Measurements from ENCODE around the gene CEP104. TPM values are rescaled to one million over a fixed set of nuclear protein-coding genes. Genes with fewer than 3 reads are reported as not detected.

CEP104 gene
- polyA plus RNA-seq, 1 of the 3 experiments (the other 2 are of a cell fraction), result 19.2 TPM

DNA sequence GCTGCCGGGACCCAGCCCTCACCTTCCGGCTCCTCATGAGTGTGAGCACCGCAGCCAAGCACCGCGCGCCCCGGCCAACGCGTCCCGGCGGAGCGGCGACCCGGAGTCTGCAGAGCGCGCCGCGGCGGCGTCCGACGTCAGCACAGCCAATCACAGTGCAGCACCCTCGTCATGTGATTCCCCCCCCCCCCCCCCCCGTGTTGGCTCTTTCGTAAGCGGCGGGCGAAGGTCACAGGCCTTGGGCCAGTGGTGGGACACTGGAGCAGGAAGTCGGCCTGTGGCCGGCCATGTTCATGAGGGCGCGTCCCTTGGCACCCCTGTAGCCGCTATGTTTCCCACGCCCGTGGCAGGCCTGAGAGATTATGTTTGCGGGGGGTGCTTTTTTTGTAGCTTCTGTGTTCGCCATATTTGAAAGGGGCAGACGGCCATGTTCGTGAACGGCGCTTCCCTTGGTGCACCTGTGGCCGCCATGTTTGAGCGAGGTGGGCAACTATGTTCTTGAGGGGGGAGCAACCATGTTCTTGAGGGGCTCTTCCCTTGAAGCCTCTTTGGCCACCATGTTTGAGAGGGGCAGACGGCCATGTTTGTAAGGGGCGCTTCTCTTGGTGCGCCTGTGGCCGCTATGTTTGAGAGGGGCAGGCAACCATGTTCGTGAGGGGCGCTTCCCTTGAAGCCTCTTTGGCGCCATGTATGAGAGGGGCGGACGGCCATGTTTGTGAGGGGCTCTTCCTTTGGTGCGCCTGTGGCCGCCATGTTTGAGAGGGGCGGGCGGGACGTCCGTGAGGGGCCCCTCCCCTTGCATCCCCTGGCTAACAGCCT, 43.3 kb upstream of the CEP104 start, which contains the start of gene C1orf174 (continued):
- TF ChIP-seq, protein P1, sequence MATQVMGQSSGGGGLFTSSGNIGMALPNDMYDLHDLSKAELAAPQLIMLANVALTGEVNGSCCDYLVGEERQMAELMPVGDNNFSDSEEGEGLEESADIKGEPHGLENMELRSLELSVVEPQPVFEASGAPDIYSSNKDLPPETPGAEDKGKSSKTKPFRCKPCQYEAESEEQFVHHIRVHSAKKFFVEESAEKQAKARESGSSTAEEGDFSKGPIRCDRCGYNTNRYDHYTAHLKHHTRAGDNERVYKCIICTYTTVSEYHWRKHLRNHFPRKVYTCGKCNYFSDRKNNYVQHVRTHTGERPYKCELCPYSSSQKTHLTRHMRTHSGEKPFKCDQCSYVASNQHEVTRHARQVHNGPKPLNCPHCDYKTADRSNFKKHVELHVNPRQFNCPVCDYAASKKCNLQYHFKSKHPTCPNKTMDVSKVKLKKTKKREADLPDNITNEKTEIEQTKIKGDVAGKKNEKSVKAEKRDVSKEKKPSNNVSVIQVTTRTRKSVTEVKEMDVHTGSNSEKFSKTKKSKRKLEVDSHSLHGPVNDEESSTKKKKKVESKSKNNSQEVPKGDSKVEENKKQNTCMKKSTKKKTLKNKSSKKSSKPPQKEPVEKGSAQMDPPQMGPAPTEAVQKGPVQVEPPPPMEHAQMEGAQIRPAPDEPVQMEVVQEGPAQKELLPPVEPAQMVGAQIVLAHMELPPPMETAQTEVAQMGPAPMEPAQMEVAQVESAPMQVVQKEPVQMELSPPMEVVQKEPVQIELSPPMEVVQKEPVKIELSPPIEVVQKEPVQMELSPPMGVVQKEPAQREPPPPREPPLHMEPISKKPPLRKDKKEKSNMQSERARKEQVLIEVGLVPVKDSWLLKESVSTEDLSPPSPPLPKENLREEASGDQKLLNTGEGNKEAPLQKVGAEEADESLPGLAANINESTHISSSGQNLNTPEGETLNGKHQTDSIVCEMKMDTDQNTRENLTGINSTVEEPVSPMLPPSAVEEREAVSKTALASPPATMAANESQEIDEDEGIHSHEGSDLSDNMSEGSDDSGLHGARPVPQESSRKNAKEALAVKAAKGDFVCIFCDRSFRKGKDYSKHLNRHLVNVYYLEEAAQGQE (IDR thresholded peaks at IDR 0.05; ENCODE audit: low read depth, low read length), result no peak
- no peak for TF ChIP-seq IRF3 (IDR thresholded peaks at IDR 0.05; ENCODE audit: low read depth, low read length)
- TF ChIP-seq NRF1 (IDR thresholded peaks at IDR 0.05; ENCODE audit: low read depth, low read length), result no peak
- TF ChIP-seq RCOR1 (IDR thresholded peaks at IDR 0.05; ENCODE audit: low read length), result no peak
- TF ChIP-seq GABPA (IDR thresholded peaks at IDR 0.05; ENCODE audit: low read depth), result no peak; the same call in 1 of the 2 replicates
- peak; percentile 17; the same call in 1 of the 2 replicates for TF ChIP-seq NFIC (IDR thresholded peaks at IDR 0.05; ENCODE audit: borderline replicate concordance)
- TF ChIP-seq, protein P2, sequence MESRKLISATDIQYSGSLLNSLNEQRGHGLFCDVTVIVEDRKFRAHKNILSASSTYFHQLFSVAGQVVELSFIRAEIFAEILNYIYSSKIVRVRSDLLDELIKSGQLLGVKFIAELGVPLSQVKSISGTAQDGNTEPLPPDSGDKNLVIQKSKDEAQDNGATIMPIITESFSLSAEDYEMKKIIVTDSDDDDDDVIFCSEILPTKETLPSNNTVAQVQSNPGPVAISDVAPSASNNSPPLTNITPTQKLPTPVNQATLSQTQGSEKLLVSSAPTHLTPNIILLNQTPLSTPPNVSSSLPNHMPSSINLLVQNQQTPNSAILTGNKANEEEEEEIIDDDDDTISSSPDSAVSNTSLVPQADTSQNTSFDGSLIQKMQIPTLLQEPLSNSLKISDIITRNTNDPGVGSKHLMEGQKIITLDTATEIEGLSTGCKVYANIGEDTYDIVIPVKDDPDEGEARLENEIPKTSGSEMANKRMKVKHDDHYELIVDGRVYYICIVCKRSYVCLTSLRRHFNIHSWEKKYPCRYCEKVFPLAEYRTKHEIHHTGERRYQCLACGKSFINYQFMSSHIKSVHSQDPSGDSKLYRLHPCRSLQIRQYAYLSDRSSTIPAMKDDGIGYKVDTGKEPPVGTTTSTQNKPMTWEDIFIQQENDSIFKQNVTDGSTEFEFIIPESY (IDR thresholded peaks at IDR 0.05; ENCODE audit: borderline replicate concordance, low read depth), result no peak
- TF ChIP-seq FOXJ3 (CRISPR knock-in tag; IDR thresholded peaks at IDR 0.05), result 0 out of 2 replicates have a peak, but pooled peaks have one; percentile 36
- TF ChIP-seq EZH2phosphoT487 (IDR thresholded peaks at IDR 0.05; ENCODE audit: borderline replicate concordance, low read depth), result no peak
- TF ChIP-seq RAD21 (IDR thresholded peaks at IDR 0.05; ENCODE audit: low read length), result no peak
- no peak; the same call in 1 of the 2 replicates for TF ChIP-seq ELF1 (IDR thresholded peaks at IDR 0.05)
- TF ChIP-seq MXI1 (IDR thresholded peaks at IDR 0.05; ENCODE audit: low read depth, low read length), result peak; percentile 76; the same call in 1 of the 2 replicates
- TF ChIP-seq SMC3 (IDR thresholded peaks at IDR 0.05; ENCODE audit: low read depth, low read length), result no peak
- TF ChIP-seq RFX5 (IDR thresholded peaks at IDR 0.05; ENCODE audit: low read length), result no peak
- TF ChIP-seq, protein P3, sequence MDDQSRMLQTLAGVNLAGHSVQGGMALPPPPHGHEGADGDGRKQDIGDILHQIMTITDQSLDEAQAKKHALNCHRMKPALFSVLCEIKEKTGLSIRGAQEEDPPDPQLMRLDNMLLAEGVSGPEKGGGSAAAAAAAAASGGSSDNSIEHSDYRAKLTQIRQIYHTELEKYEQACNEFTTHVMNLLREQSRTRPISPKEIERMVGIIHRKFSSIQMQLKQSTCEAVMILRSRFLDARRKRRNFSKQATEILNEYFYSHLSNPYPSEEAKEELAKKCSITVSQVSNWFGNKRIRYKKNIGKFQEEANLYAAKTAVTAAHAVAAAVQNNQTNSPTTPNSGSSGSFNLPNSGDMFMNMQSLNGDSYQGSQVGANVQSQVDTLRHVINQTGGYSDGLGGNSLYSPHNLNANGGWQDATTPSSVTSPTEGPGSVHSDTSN (IDR thresholded peaks at IDR 0.05), result no peak
- no peak for TF ChIP-seq FOSL2 (IDR thresholded peaks at IDR 0.05; ENCODE audit: borderline replicate concordance, low read depth)
- TF ChIP-seq TCF12 (IDR thresholded peaks at IDR 0.05), result no peak
- TF ChIP-seq MEF2A (IDR thresholded peaks at IDR 0.05; ENCODE audit: borderline replicate concordance, low read depth), result no peak
- TF ChIP-seq, protein P4, sequence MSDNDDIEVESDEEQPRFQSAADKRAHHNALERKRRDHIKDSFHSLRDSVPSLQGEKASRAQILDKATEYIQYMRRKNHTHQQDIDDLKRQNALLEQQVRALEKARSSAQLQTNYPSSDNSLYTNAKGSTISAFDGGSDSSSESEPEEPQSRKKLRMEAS (IDR thresholded peaks at IDR 0.05; ENCODE audit: low read depth), result peak; percentile 72; the same call in 1 of the 2 replicates
- no peak for TF ChIP-seq EP300 (IDR thresholded peaks at IDR 0.05; ENCODE audit: borderline replicate concordance in 1 of 2, low read depth in 1 of 2, low read length in 1 of 2)
- no peak for TF ChIP-seq GATA2 (CRISPR knock-in tag; IDR thresholded peaks at IDR 0.05)
- no peak for TF ChIP-seq JUND (IDR thresholded peaks at IDR 0.05)
- 0 out of 2 replicates have a peak, but pooled peaks have one; percentile 12 for TF ChIP-seq POLR2AphosphoS5 (IDR thresholded peaks at IDR 0.05; ENCODE audit: low read depth, low read length)
- peak; percentile 56 for TF ChIP-seq TAF1 (IDR thresholded peaks at IDR 0.05; ENCODE audit: borderline replicate concordance, low read depth, low read length)
- TF ChIP-seq TEAD4 (IDR thresholded peaks at IDR 0.05; ENCODE audit: borderline replicate concordance, insufficient read depth), result no peak
- TF ChIP-seq CHD2 (IDR thresholded peaks at IDR 0.05; ENCODE audit: low read length, partially characterized antibody), result peak; percentile 25
- no peak for TF ChIP-seq SIN3A (IDR thresholded peaks at IDR 0.05; ENCODE audit: borderline replicate concordance, low read depth, low read length)

Data from SK-N-SH (cell line).